HG02588 (cell line): ENCODE measurements around the gene CDKL1.

ENCODE experiments used
- ATAC-seq: cut with Tn5 transposase; IDR thresholded peaks from one replicate; pipeline ENCODE4 v1.9.1; 2021; ENCODE audit warnings: mild to moderate bottlenecking, moderate library complexity; ENCODE audit not compliant: unreplicated experiment

CDKL1 gene

GRCh38 chr14:50396631-50397389, at the start of gene CDKL1:
Gene CDKL1 (minus strand): TSS chr14:50396881. CDS start chr14:50395868, 1,013 bp downstream.
- peak; percentile 65 for ATAC-seq

GRCh38 chr14:50434528-50434927, 37.8 kb upstream of the CDKL1 start:
- ATAC-seq: no peak

GRCh38 chr14:50432131-50432530, 35.5 kb upstream of the CDKL1 start:
- no peak for ATAC-seq

GRCh38 chr14:50425816-50426215, 29.1 kb upstream of the CDKL1 start:
- no peak for ATAC-seq

GRCh38 chr14:50425105-50425504, 28.4 kb upstream of the CDKL1 start:
- ATAC-seq: no peak

- ATAC-seq: no peak
Measured at GRCh38 chr14:50423529-50423928, 26.8 kb upstream of the CDKL1 start.

GRCh38 chr14:50421499-50421898, 24.8 kb upstream of the CDKL1 start:
- ATAC-seq: no peak

- ATAC-seq: no peak
Measured at GRCh38 chr14:50417853-50418252, 21.2 kb upstream of the CDKL1 start.

- ATAC-seq: no peak
Measured at GRCh38 chr14:50410921-50411320, 14.2 kb upstream of the CDKL1 start.

- ATAC-seq: no peak
Measured at GRCh38 chr14:50410071-50410470, 13.4 kb upstream of the CDKL1 start.

- ATAC-seq: no peak
Measured at GRCh38 chr14:50407111-50407812, 10.6 kb upstream of the CDKL1 start.

- no peak for ATAC-seq
Measured at GRCh38 chr14:50403419-50403818, 6.7 kb upstream of the CDKL1 start.

GRCh38 chr14:50402965-50403364, 6.3 kb upstream of the CDKL1 start:
- no peak for ATAC-seq

- ATAC-seq: no peak
Measured at GRCh38 chr14:50400461-50400860, 3.8 kb upstream of the CDKL1 start.

GRCh38 chr14:50399251-50400032, 2.8 kb upstream of the CDKL1 start:
- ATAC-seq: no peak

GRCh38 chr14:50398189-50398580, 1.5 kb upstream of the CDKL1 start:
- no peak for ATAC-seq

- ATAC-seq: no peak
Measured at GRCh38 chr14:50397390-50398188, 908 bp upstream of the CDKL1 start.

- no peak for ATAC-seq
Measured at GRCh38 chr14:50395448-50395847, 1.2 kb downstream of the CDKL1 start.

GRCh38 chr14:50394713-50395112, 2.0 kb downstream of the CDKL1 start:
- ATAC-seq: no peak

- ATAC-seq: no peak
Measured at GRCh38 chr14:50389668-50390441, 6.8 kb downstream of the CDKL1 start.
